GOT3 (cell line): ENCODE data around the gene INO80.

Experiments used
- DNase-seq: peaks from one replicate; lab custom pipeline; 2025; ENCODE audit warnings: mixed read lengths; lab: John Stamatoyannopoulos, UW

INO80 gene

DNA sequence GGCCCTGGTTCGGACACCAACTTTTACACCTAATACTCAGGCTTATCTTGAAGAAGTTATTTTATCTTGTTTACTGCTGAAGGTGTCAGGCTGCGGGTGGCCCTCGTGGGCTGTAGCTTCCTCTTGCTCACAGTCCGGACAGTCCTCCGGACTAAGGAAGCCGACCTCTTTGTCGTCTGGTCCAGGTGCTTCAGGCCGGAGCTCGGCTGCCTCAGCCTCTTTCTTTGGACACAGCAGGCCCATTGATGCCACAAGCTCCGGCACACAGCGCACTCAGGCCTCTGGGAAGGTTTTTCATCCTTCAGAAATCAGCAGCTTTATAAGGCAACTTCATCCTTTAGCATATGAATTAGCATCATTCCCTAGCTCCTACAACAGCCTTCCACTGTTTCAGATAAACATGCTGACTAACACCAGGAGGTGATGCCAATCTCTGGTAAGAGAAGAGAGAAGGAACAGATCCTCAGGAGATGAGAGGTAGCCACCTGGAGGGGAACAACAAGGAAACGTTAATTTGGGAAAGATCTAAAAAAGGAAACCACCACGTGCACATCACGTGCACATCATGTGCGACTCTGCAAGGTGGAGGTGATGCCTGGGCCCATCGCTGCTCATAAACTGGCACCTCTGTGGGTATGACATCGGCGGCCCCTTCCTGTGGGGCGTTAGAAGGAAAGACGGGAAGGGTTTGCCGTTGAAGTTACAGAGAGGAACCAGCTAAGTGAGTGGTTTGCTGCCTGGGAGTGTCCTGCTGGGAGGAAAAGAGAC, 167.2 kb downstream of the INO80 start:
- no peak for DNase-seq

GRCh38 chr15:40944510-40945296, 171.4 kb downstream of the INO80 start:
- no peak for DNase-seq

DNA sequence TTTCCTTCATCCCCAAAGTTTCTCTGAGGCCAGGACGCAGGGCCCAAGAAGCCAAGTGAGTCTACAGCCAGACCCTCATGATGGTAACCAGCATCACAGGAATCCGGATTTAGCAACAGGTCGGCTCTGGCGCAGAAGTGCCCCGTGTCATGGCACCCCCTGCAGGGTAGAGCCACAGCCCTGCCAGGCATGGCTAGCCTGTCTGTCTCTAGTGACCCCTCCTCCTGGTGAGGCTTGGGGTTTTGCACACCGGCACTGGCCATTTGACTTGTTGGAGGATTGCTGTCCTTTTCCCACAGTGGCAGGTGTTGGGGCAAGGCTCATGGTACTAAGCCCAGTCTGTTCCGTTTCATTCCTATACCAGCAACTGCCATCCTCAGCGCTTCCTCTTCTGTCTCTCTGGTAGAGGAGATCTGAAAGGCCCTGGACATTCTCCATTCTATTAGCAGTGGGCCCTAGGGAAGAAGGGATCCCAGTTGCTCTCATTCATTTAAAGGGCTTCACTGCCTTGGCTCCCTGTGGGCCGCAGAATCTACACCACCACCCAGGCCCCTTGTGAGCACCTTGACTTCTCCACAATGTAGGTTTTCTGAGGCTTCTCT, 172.2 kb downstream of the INO80 start:
- DNase-seq: no peak

GRCh38 chr15:40942878-40943277, 173.2 kb downstream of the INO80 start:
- DNase-seq: no peak

DNA sequence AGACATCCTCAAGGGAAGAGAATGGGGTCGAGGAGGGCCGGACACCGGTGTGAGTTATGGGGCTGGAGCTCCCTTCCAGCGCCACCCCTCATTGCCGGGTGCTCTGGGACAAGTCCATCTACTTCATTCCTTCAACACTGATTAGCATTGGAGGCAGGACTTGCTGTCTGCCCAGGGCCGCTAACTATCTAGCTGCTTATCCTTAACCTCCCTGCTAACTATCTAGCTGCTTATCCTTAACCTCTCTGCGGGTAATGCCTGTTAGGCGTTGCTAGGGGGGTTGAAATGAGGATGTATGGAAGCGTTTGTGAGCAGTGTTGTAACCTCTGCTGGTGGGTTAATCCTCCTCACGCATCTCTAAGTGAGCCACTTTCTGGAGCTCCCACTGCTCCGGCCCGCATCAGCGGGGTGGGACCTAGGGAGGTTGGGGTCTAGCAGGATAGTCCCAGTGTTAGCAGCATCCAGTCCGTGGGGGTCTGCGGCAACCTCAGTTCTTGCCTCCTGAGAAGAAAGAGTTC, 173.7 kb downstream of the INO80 start:
- no peak for DNase-seq

DNA sequence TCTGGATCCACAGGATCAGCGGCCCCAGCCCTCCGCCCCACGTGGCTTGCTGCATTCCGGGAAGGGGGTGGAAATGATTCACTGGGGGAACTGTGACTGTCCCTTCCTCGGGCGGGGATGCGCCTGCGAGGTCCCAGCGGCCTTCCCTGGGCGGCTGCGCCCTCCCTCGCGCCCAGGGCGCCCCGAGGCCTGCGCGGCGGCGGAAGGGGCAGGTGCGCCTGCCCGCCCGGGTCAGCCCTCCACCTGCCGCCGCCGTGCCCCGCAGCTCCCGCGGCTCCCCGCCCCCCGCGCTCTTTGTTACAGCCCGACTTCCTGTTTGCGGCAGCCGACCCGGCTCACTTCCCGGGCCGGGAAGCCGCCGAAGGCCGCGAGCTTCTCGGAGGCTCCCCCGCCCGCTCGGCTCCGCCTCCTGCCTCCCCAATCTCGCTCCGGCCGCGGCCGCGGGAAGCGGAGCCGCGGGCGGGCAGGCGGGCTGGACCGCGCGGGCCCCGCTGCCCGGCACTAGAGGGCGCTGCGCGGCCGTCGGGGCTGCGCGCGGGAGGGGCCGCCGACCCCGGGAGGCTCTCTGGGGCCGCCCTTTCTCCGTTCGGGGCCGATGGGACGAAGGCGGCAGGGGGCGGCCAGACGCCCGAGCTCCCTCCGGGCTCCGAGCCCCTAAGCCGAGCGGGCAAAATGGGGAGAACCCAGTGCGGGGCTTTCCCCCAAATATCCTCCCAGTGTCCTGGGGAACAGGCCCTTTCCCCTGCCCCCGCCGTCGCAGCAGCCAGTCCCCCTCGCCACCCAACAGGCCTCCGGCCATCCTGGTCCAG, 174.3 kb downstream of the INO80 start:
- DNase-seq: no peak

DNA sequence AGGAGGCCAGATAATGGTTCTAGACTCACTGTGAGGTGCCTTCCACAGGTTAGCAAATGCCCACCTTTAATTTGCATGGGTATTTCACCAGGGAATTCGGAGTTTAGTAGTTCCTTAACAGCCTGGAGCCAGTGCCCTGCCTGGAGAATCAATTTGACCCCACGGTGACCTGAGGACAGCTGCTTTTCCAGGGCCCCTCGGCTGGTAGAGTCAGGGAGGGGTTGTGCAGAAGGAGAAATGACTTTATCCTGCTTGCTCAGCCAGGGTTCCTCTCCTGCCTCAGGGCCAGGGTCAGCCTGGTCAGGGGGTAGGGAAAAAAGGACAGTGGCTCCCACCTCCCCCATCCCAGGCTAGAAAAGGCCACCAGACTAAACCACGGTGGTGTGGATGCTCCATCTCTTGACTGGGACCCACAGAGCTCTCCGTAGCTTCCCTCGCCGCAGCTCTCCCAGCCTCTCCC, 175.0 kb downstream of the INO80 start:
- no peak for DNase-seq

GRCh38 chr15:40940296-40940801, 175.7 kb downstream of the INO80 start:
- no peak for DNase-seq

- no peak for DNase-seq
These were observed 177.6 kb downstream of the INO80 start for GRCh38 chr15:40938536-40938870.

- no peak for DNase-seq
These were observed 178.1 kb downstream of the INO80 start for GRCh38 chr15:40937762-40938535.

- DNase-seq: no peak
These were observed 179.1 kb downstream of the INO80 start for GRCh38 chr15:40936709-40937666.

GRCh38 chr15:40936234-40936708, 179.8 kb downstream of the INO80 start:
- no peak for DNase-seq

DNA sequence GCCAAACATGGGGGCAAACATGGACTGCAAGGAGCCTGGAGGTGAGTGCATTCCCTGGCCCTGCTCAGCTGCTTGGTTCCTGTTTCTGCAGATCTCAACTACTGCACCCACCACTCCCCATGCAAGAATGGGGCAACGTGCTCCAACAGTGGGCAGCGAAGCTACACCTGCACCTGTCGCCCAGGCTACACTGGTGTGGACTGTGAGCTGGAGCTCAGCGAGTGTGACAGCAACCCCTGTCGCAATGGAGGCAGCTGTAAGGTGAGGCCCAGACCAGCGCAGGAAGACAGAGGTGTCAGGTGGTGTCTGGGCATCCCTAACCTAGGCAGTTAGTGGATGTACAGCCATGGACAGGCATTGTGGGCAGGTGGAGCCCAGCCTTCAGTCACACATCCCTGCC, 181.6 kb downstream of the INO80 start:
- no peak for DNase-seq

DNA sequence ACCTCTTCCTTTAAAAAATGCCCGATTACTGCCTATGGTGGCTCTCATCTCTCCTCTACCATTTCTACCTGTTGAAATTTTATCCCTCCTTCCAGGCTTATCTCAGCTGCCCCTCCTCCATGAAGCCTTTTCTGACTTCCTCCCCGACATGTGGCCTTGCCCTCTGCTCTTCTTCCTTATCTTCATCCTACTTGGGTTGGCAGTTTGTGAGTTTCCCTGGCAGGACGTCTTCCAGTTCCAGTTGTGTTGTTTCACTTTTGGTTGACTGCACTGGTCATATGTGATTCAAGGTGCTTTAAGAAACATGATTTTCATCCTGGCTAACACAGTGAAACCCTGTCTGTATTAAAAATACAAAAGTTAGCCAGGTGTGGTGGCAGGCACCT, 182.6 kb downstream of the INO80 start:
- no peak for DNase-seq

DNA sequence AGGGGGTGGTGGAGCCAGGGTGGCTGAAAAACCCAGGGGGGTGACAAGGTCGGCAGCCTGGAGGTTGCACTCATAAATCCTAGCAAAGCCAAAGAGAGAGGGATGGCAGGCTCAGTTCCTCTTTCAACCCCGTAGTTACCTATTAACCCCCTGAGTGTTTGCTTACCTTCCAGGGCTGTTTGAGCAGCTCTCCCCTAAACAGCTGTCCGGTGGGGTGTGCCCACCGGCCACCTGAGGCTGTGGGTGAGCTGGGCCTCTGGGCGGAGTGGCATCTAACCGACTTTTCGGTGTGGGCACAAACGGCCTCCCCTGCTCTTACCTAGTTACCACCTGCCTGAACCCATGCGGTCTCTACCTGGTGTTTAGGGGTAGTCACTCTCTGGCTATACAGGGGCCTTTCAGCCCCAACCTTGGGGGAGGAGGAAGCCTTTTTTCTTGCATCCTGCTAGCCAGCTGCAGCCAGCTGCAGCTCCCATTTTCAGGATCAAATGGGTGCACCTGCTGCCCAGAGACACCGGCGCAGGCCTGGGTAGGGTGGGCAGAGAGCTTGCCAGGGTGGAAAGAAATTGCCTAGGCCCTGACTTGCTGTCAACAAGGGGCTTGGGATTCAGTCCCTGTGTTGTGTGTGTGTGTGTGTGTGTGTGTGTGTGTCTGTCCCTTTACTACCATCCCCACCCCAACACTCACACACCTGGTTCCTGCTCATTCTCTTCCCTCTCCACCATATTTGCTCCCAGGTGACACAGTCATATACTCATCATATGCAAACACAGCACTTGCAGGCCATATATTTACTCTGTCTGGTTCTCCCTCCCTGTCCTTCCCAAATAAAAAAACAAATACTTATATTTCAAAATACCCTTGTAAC, 183.2 kb downstream of the INO80 start:
- DNase-seq: no peak

DNA sequence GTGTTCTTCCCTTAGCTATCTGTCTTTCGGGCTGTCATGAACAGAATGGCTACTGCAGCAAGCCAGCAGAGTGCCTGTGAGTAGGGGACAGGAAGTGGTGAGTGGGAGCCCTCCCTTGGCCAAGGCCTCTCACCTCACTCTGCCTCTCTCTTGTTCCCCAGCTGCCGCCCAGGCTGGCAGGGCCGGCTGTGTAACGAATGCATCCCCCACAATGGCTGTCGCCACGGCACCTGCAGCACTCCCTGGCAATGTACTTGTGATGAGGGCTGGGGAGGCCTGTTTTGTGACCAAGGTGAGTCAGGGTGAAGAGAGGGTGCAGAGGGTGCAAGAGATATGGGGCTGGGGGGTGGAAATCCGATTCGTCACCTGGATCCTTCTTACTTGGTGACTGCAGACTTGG, 183.9 kb downstream of the INO80 start:
- no peak for DNase-seq

DNA sequence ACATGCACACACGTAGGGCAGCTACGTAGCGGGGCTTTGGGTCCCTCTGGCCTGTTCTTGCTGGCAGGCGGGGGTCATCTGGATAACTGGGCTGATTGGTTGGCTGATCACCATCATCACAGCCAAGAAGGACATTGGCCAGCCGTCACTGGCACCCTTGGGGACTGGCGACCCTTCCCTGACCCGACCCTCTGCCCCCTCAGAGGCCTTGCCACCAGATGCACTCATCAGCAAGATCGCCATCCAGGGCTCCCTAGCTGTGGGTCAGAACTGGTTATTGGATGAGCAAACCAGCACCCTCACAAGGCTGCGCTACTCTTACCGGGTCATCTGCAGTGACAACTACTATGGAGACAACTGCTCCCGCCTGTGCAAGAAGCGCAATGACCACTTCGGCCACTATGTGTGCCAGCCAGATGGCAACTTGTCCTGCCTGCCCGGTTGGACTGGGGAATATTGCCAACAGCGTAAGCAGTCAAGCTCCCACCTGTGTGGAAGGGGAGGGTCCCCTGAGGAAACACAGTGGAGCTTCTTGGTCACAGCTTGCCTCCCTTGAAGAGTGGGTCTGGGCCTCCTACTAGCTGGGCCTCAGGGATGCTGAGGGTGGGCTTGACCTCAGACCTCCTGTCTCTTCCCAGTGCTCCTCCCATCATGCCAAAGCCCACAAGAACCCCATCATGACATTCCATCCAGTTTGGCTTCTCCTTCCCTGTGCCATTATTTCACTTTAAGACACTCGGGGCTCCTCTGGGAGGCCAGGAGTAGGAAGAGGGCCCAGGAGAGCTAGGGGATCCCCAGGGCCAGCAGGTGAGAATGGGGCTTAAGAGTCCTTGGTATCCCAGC, 184.6 kb downstream of the INO80 start:
- no peak for DNase-seq
